ENCODE measurements around the gene KIF26B. TPM values are rescaled to one million over a fixed set of nuclear protein-coding genes. Genes with fewer than 3 reads are reported as not detected.

Gene KIF26B
- total and polyA plus RNA-seq, 2 experiments from 2014 or later = 0.03 to 0.76 TPM

DNA sequence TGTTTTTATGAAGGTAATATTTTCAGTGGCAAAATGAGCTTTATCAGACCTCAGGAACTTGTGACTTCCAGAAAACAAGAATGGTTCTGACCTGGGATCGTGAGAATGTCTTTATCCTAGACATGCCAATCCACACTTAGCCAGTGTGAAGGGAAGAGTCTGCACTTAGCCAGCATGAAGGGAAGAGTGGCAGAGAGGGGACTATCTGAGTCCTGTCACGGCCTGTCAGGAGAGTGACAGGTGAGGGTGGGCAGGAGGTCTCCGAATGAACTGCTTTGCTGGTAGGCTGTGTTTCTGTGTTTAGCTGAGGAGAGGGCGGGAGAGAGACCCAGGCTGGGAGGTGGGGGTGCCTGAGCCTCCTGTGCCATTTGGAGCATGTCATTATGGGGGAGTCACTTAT, 173.1 kb downstream of the KIF26B start:
- Histone ChIP-seq H3K79me2 (replicated peaks; ENCODE audit: insufficient read depth) (no peaks in the 10 kb centered on the region), H4K20me1 (replicated peaks; ENCODE audit: insufficient read depth) (no peaks in the 10 kb centered on the region), H3K4me1 (ENCODE audit: insufficient read depth) (no peaks in the 10 kb centered on the region), H3K27ac (ENCODE audit: low read depth) (no peak overlapping the region), H3K4me2 (no peak overlapping the region), H3K27me3 (ENCODE audit: insufficient read depth) (peaks cover 5% of the 10 kb centered on the region; the same call in 1 of the 2 replicates), H3F3A (replicated peaks; ENCODE audit: low read depth) (no peaks in the 10 kb centered on the region), H2AFZ (no peak overlapping the region), H3K9me2 (ENCODE audit: insufficient read depth) (no peaks in the 10 kb centered on the region), H3K4me3 (no peak overlapping the region), H3K36me3 (ENCODE audit: insufficient read depth) (no peaks in the 10 kb centered on the region)
- DNase-seq (ENCODE audit: low spot score) (no peak), ATAC-seq (no peak)
- no peaks in the 10 kb centered on the region; the same call in 2 of the 3 replicates for H3K4me1 Mint-ChIP-seq
- no peak overlapping the region for H3K4me3 Mint-ChIP-seq
- TF ChIP-seq, protein P1, sequence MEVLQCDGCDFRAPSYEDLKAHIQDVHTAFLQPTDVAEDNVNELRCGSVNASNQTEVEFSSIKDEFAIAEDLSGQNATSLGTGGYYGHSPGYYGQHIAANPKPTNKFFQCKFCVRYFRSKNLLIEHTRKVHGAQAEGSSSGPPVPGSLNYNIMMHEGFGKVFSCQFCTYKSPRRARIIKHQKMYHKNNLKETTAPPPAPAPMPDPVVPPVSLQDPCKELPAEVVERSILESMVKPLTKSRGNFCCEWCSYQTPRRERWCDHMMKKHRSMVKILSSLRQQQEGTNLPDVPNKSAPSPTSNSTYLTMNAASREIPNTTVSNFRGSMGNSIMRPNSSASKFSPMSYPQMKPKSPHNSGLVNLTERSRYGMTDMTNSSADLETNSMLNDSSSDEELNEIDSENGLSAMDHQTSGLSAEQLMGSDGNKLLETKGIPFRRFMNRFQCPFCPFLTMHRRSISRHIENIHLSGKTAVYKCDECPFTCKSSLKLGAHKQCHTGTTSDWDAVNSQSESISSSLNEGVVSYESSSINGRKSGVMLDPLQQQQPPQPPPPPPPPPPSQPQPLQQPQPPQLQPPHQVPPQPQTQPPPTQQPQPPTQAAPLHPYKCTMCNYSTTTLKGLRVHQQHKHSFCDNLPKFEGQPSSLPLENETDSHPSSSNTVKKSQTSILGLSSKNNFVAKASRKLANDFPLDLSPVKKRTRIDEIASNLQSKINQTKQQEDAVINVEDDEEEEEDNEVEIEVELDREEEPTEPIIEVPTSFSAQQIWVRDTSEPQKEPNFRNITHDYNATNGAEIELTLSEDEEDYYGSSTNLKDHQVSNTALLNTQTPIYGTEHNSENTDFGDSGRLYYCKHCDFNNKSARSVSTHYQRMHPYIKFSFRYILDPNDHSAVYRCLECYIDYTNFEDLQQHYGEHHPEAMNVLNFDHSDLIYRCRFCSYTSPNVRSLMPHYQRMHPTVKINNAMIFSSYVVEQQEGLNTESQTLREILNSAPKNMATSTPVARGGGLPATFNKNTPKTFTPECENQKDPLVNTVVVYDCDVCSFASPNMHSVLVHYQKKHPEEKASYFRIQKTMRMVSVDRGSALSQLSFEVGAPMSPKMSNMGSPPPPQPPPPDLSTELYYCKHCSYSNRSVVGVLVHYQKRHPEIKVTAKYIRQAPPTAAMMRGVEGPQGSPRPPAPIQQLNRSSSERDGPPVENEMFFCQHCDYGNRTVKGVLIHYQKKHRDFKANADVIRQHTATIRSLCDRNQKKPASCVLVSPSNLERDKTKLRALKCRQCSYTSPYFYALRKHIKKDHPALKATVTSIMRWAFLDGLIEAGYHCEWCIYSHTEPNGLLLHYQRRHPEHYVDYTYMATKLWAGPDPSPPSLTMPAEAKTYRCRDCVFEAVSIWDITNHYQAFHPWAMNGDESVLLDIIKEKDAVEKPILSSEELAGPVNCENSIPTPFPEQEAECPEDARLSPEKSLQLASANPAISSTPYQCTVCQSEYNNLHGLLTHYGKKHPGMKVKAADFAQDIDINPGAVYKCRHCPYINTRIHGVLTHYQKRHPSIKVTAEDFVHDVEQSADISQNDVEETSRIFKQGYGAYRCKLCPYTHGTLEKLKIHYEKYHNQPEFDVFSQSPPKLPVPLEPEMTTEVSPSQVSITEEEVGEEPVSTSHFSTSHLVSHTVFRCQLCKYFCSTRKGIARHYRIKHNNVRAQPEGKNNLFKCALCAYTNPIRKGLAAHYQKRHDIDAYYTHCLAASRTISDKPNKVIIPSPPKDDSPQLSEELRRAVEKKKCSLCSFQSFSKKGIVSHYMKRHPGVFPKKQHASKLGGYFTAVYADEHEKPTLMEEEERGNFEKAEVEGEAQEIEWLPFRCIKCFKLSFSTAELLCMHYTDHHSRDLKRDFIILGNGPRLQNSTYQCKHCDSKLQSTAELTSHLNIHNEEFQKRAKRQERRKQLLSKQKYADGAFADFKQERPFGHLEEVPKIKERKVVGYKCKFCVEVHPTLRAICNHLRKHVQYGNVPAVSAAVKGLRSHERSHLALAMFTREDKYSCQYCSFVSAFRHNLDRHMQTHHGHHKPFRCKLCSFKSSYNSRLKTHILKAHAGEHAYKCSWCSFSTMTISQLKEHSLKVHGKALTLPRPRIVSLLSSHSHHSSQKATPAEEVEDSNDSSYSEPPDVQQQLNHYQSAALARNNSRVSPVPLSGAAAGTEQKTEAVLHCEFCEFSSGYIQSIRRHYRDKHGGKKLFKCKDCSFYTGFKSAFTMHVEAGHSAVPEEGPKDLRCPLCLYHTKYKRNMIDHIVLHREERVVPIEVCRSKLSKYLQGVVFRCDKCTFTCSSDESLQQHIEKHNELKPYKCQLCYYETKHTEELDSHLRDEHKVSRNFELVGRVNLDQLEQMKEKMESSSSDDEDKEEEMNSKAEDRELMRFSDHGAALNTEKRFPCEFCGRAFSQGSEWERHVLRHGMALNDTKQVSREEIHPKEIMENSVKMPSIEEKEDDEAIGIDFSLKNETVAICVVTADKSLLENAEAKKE (CRISPR knock-in tag; IDR thresholded peaks at IDR 0.05) = no peak
- TF ChIP-seq CREB1 (CRISPR knock-in tag; IDR thresholded peaks at IDR 0.05; ENCODE audit: low read depth) (no peak), JUNB (IDR thresholded peaks at IDR 0.05; ENCODE audit: unreplicated experiment) (no peak), ZNF114 (CRISPR knock-in tag; IDR thresholded peaks at IDR 0.05) (no peak), STAT1 (IDR thresholded peaks at IDR 0.05; ENCODE audit: unreplicated experiment) (no peak), EZH2 (IDR thresholded peaks at IDR 0.05; ENCODE audit: low read depth, unreplicated experiment) (no peak), ZNF331 (CRISPR knock-in tag; IDR thresholded peaks at IDR 0.05; ENCODE audit: low read depth) (no peak), POLR2AphosphoS5 (IDR thresholded peaks at IDR 0.05; ENCODE audit: low read depth) (no peak)
- TF ChIP-seq, protein P2, sequence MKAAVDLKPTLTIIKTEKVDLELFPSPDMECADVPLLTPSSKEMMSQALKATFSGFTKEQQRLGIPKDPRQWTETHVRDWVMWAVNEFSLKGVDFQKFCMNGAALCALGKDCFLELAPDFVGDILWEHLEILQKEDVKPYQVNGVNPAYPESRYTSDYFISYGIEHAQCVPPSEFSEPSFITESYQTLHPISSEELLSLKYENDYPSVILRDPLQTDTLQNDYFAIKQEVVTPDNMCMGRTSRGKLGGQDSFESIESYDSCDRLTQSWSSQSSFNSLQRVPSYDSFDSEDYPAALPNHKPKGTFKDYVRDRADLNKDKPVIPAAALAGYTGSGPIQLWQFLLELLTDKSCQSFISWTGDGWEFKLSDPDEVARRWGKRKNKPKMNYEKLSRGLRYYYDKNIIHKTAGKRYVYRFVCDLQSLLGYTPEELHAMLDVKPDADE (IDR thresholded peaks at IDR 0.05) = no peak
- TF ChIP-seq, protein P3, sequence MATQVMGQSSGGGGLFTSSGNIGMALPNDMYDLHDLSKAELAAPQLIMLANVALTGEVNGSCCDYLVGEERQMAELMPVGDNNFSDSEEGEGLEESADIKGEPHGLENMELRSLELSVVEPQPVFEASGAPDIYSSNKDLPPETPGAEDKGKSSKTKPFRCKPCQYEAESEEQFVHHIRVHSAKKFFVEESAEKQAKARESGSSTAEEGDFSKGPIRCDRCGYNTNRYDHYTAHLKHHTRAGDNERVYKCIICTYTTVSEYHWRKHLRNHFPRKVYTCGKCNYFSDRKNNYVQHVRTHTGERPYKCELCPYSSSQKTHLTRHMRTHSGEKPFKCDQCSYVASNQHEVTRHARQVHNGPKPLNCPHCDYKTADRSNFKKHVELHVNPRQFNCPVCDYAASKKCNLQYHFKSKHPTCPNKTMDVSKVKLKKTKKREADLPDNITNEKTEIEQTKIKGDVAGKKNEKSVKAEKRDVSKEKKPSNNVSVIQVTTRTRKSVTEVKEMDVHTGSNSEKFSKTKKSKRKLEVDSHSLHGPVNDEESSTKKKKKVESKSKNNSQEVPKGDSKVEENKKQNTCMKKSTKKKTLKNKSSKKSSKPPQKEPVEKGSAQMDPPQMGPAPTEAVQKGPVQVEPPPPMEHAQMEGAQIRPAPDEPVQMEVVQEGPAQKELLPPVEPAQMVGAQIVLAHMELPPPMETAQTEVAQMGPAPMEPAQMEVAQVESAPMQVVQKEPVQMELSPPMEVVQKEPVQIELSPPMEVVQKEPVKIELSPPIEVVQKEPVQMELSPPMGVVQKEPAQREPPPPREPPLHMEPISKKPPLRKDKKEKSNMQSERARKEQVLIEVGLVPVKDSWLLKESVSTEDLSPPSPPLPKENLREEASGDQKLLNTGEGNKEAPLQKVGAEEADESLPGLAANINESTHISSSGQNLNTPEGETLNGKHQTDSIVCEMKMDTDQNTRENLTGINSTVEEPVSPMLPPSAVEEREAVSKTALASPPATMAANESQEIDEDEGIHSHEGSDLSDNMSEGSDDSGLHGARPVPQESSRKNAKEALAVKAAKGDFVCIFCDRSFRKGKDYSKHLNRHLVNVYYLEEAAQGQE (IDR thresholded peaks at IDR 0.05; ENCODE audit: unreplicated experiment) = no peak
- H3K9me3 Mint-ChIP-seq = no peaks in the 10 kb centered on the region
- H3K27me3 Mint-ChIP-seq (ENCODE audit: insufficient read depth, low read depth, poor library complexity) = peaks cover 5% of the 10 kb centered on the region
- H3K36me3 Mint-ChIP-seq (ENCODE audit: low read depth) = no peaks in the 10 kb centered on the region
- H3K27ac Mint-ChIP-seq = no peak overlapping the region
